ENCODE results near the gene ZNF837.
"Not testable (repeated sequence)": the region's sequence is repeated elsewhere in the genome, so short reads cannot be mapped to it uniquely, and the experiment has no call there.

ZNF837 gene

DNA sequence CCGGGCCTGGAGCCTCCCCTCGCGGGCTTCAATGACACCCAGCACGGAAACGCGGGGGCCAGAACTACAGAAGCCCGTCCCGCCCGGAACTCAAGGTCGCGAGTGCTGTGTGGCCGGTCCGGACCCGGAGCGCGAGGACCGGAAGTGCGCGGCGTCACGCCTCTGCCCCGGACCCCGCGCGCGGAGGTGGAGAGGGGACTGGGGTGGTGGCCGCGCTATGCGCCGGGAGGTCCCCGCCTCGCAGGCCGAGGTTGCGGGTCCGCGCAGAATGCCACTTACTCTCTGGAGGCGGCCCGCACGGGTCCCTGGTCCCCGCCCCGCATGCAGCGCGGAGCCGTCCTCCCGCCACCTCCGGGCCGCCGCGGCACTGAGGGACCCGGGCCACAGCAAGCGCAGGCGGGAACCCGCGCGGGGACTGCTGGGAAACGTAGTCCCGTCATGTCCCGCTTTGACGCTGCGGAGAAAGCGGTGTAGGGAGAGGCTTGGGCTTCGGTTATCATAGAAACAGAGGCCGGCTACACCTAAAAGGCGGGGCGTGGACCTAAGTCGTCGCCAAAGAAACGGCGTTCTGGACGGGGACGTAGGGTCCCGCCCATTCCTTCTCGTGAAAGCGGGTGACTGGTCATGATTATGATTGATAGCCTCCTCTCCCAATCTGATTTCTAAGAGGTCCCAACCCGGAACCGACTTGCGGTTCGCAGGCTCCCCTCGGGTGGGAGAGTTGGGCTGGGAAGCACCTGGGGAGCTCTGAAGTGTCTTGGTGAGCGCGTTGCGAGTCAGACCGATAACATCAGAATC lies at the start of gene ZNF837:
TSS of gene ZNF837 (minus strand) at position 369 of the 798 bp plus-strand sequence. CDS start 11,698 bp downstream, outside the sequence.
- peak; percentile 100 for DNase-seq

- no peak for DNase-seq
These were observed 48.9 kb upstream of the ZNF837 start for GRCh38 chr19:58429745-58430144.

DNA sequence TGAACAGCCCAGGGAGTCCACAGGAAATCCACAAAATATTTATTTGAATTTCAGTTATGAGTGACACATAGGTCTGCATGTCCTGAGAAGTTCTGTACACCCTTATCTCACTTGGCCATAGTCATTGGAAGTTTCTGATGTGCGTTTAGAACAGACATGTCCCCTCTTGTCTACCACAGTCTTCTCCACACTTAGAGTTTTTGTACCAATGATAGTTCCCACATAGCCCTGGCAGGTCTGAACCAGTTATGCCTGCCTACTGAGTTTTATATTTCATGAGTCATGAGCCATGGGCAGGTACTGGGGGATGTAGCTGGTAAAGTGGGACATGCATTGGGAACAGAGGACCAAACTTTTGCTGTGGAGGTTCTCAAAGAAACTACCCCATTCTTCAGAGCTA lies 47.8 kb upstream of the ZNF837 start:
- DNase-seq: no peak

DNA sequence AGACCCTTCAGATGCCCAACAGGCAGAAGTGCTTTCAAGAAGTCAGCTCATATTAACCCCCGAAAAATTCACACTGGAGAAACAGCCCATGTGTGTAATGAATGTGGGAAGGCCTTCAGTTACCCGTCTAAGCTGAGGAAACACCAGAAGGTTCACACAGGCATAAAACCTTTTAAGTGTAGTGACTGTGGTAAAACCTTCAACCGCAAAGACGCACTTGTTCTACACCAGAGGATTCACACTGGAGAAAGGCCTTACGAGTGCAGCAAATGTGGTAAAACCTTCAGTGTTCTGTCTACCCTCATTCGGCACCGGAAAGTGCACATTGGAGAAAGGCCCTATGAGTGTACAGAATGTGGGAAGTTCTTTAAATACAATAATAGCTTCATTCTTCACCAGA lies 36.2 kb upstream of the ZNF837 start:
- no peak for DNase-seq

- no peak for DNase-seq
These were observed 35.8 kb upstream of the ZNF837 start for GRCh38 chr19:58416604-58417003.

DNA sequence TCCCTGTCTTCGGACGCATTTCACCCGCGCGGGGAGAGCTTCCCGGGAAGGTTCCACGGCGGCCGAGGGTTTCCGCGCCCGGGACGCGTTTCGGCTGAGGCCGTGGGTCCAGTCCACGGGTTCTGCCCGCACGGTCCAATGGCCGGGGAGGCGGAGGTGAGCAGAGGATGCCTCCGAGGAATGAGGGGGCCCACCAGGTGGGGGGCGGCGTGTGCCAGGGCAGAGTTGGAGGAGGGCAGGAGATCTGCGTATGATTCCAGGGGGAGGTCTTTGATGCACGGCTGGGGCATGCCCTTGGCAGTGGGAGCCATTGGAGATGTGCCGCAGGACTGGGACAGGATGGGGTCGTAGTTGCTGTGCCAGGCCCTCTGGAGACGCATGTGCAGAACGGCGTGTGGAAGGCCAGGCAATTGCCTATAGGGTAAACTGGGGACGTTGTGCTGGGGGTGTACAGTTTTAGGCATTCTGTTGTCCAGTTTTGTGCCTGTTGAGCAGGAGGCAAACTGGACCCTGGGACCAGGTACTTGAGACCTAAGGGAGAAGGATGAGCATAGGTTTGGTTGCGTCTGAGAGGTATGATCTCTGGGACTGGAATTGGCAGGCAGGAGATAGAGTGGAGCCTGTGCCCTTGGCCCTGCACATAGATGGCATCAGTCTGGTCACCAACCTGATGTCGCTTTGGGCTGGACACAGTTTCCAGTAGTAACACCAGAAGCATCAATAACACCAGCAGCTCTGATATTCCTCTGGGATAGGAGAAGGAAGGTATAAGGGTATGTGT lies 28.4 kb upstream of the ZNF837 start:
- no peak for DNase-seq

DNA sequence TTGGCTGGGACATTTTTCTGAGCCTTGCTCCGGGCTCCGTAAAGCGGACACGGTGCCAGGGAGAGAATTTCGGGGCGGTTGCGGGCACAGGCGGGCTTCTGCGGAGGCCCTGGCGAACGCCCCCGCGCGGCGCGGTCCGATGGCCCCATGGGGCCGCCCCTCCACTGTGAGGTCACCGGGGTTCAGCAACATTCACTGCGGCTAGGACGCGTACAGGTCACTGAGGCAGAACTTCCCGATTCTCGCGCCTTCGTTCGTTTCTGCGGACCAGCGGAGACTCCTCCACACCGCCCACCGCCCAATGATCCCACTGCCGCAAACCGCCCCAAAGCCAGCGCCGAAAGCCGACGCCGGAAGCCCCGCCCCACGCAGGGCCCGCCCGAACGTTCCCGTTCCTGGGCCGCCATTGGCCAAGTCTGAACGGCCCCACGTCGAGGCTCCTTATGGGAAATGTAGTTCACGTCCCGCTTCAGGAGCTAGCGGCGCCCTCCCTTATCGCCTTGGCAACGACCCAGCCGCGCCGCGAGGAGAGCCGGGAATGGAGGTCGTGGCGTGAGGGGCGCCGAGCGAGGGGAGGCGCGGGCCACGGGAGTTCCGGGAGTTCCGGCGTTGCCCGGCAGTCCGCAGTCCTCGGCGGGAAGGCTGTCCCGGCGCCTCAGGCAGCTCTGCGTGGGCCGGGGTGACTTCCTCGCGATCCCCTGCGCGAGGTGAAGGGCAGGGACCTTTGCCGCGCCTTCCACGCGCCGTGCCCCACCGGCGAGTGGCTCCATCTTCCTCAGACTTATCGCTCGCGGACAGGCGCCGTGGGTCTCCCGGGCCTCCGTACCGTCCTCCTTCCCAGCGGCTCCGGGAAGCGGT lies 27.6 kb upstream of the ZNF837 start, which contains the start of gene ZNF584:
TSS of gene ZNF584 (plus strand) at position 498 of the 858 bp plus-strand sequence. CDS start 499 bp downstream, outside the sequence.
- DNase-seq: peak; percentile 95

DNA sequence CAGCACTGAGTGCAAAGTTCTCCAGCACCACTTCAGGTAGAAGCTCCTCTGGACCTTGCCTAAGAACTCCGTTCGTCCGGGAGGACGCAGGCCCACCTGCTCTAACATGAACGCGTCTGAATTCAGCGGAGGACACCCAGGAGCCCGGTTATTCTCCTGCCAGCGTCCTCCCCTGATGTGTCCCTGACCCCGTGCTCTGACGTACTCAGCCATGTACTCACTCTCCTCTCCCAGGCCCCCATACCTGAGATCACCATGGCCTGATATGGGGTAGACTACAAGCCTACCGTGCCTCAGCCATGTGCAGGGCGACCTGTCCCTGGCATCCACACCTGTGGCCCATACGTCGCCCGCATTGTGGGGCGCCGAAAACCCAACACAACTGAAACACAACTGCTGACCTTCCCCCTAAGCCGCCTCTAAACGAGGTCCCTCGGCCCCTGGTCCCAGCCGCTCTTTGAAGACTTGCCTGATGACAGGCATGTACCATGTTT lies 26.9 kb upstream of the ZNF837 start:
- DNase-seq: no peak

DNA sequence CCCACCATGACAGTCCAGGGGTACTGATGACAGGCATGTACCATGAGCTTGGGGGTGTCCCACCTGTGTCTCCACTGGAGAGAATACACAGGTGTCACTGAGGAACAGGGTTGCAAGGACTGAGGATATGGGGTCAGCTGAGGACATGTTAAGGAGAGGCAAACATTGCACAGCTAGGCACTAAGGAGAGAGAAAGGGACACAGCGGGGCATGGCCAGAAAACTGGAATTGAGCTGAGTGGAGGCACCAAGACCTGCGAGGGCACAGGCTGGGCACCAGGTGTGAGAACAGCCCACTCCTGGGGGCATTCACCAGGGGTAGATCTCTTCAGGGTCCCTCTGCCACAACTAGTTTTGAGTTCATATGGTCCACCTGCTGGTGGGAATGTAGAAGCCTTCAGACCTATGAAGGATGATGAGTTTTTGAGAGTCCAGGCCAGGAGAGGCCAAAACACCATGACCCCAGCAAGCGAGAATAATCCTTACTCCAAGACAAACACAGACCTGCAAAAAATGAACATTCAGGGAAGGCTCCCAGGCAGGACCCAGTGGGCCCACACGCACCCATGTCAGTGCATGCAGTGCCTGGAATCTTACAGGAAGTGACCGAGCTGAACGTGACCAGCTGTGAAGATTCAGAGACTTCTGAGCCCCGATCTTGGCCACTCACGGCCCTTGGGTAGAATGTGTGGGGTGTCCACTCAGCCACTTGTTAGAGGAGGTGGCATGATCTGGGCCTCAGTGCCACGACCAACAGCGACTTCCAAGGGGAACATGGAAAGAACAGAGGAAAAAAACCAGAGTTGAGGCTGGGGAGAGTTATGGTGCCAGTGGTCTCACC lies 26.2 kb upstream of the ZNF837 start:
- DNase-seq: no peak

DNA sequence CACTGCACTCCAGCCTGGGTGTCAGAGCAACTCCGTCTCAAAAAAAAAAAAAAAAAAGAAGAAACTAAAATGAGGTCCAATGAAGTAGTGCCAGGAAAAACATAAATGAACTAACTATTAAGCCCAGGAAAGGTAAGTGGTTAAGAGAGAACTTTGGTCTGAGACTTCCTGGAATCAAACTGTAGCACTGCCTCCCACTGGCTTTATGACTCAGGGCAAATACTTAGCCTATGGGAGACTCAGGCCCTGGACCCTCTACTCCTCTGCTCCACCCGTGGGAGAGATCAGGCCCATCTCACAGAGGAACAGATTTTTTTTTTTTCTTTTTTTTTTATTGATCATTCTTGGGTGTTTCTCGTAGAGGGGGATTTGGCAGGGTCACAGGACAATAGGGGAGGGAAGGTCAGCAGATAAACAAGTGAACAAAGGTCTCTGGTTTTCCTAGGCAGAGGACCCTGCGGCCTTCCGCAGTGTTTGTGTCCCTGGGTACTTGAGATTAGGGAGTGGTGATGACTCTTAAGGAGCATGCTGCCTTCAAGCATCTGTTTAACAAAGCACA lies 23.2 kb upstream of the ZNF837 start:
- DNase-seq: not testable (repeated sequence)

DNA sequence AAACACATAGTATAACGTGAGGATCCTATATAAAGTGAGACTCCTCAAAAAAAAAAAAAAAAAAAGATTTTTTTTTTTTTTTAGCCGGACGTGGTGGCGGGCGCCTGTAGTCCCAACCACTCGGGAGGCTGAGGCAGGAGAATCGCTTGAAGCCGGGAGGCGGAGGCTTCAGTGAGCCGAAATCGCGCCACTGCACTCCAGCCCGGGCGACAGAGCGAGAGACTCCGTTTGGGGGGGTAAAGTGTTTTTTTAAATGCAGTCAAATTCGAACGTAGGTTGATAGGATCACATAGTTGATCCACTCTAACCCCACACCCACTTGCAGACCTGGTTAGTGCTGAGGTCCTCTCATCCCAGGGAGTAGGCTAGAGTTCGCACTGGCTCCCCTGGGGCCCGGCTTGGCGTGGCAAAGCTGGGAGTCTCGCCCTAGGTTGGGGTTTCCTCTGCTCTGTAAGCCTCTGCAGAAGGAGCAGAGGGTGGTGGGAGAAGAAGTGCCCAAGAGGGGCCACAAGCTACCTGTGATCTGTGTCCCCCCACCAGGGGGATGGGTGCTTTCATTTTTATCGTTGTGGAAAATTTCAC lies 21.1 kb upstream of the ZNF837 start:
- DNase-seq: no peak

- peak; percentile 100 for DNase-seq
These were observed 20.3 kb upstream of the ZNF837 start for GRCh38 chr19:58400916-58401839.

- no peak for DNase-seq
These were observed 19.6 kb upstream of the ZNF837 start for GRCh38 chr19:58400316-58400915.

DNA sequence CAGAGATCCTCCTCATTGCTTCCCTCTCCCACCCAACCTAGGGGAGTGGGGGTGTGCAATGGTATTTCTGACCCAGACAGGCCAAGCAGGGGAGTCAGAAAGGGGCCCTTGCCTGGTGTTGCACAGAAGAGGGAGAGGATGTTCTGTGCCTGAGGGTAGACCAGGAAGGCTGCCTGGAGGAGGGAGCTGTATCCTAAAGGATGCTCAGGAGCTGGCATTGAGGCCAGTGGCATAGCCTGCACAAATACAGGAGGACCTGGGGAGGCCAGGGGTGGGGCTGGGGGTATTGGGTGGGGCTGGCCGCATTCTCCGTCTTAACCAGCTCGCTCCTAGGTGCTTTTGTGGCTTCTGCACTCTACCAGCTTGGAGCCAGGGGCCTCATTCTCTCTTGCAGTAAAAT lies 19.1 kb upstream of the ZNF837 start:
- DNase-seq: no peak

GRCh38 chr19:58398545-58398944 lies 17.7 kb upstream of the ZNF837 start:
- no peak for DNase-seq

GRCh38 chr19:58398087-58398486 lies 17.3 kb upstream of the ZNF837 start:
- no peak for DNase-seq

DNA sequence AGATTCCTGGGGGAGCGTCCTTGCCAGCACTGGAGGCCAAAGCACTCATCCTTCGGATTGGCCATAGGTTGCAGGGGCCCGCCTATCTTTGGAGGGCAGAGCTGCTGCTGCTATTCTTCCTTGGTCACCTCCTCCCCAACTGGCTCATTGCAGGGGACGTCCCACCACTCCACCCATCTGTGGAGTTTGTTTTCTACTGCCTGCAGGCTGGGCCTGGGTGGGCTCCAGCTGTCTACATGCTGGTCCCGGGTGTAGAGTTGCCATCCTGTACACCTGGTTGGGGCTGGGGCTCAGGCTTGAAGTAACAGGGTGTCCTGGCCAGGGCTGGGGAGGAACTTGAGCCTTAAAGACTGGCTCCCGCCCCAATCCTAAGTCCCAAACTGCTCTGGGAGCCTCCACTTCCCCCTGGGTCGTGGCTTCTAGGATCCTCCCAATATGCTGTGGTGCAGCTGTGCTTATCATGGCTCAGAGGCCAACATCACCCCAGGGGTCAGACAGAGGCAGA lies 16.8 kb upstream of the ZNF837 start:
- no peak for DNase-seq

GRCh38 chr19:58396691-58397532 lies 16.1 kb upstream of the ZNF837 start:
- DNase-seq: no peak
